K562 (cell line): ENCODE measurements around the gene TMEM255A. TPM values are rescaled to one million over a fixed set of nuclear protein-coding genes. Genes with fewer than 3 reads are reported as not detected.

Experiments used
- ATF7 ChIP-seq: fragments of 450-650 bp; IDR thresholded peaks from 2 replicates; pipeline ENCODE4 v1.7.1; 2014; ENCODE audit warnings: mild to moderate bottlenecking, moderate library complexity
- BCL6 ChIP-seq: fragments of 250-450 bp; sonication (Bioruptor Pico); IDR thresholded peaks from 2 replicates; pipeline ENCODE4 v1.4.0; 2020
- CCNT2 ChIP-seq: IDR thresholded peaks from 2 replicates; pipeline ENCODE4 v1.6.1; 2011; ENCODE audit warnings: borderline replicate concordance, low read depth, mild to moderate bottlenecking, moderate library complexity, mixed read lengths, low read length; ENCODE audit not compliant: insufficient read length; ENCODE audit errors: extremely low read depth
- CREB1 ChIP-seq, 2 experiments: sonication (generic) in 1 of 2; formaldehyde crosslinking in 1 of 2; IDR thresholded peaks; 2 replicates each; pipeline versions ENCODE4 v1.6.1 to v1.8.0; 2012 to 2022; ENCODE audit warnings: inconsistent platforms in 1 of 2, mild to moderate bottlenecking in 1 of 2, missing genetic modification reagents in 1 of 2, moderate library complexity in 1 of 2
- DPF2 ChIP-seq: fragments of 450-650 bp; IDR thresholded peaks from 2 replicates; pipeline ENCODE4 v1.6.1; 2016
- GATA2 ChIP-seq: sonication (generic); formaldehyde crosslinking; IDR thresholded peaks from 2 replicates; pipeline ENCODE4 v1.4.0; 2020; ENCODE audit warnings: mild to moderate bottlenecking, missing genetic modification reagents
- HES1 ChIP-seq: fragments of 450-650 bp; IDR thresholded peaks from 2 replicates; pipeline ENCODE4 v1.6.1; 2016; ENCODE audit warnings: low read depth, mild to moderate bottlenecking, moderate library complexity
- MTA2 ChIP-seq: fragments of 450-650 bp; IDR thresholded peaks from 2 replicates; pipeline ENCODE4 v1.6.1; 2016; ENCODE audit warnings: low read depth
- MYNN ChIP-seq, 2 experiments: sonication (generic); formaldehyde crosslinking in 1 of 2; IDR thresholded peaks; 2 replicates each; pipeline versions ENCODE4 v1.5.0 to v1.6.1; 2016 to 2020; ENCODE audit warnings: antibody characterized with exemption in 1 of 2, missing genetic modification reagents in 1 of 2
- NKRF ChIP-seq: fragments of 450-650 bp; IDR thresholded peaks from 2 replicates; pipeline ENCODE4 v1.6.1; 2016; ENCODE audit warnings: borderline replicate concordance
- NR2C2 ChIP-seq, 2 experiments: fragments of 200-800 bp in 1 of 2; sonication (Bioruptor generic) in 1 of 2; sonication (generic) in 1 of 2; formaldehyde crosslinking in 1 of 2; IDR thresholded peaks; 2 replicates each; pipeline versions ENCODE4 v1.6.1 to v1.8.0; 2016 to 2022; ENCODE audit warnings: mild to moderate bottlenecking in 1 of 2, missing compliant biosample characterization in 1 of 2, missing genetic modification characterization in 1 of 2, missing genetic modification reagents in 1 of 2
- PBX2 ChIP-seq, 2 experiments: IDR thresholded peaks in 1 of 2; conservative IDR thresholded peaks in 1 of 2; 2 replicates each; pipeline ENCODE4 v1.6.1; 2016; ENCODE audit warnings: low read depth in 2 of 2, mild to moderate bottlenecking in 1 of 2, missing compliant biosample characterization in 1 of 2, missing genetic modification characterization in 1 of 2, moderate library complexity in 1 of 2
- PHB2 ChIP-seq: fragments of 450-650 bp; IDR thresholded peaks from 2 replicates; pipeline ENCODE4 v1.6.1; 2017; ENCODE audit warnings: low read depth
- RFX7 ChIP-seq: fragments of 250-450 bp; sonication (Bioruptor Pico); IDR thresholded peaks from 2 replicates; pipeline ENCODE4 v1.5.1; 2021; ENCODE audit warnings: mild to moderate bottlenecking
- SOX6 ChIP-seq: fragments of 450-650 bp; IDR thresholded peaks from 2 replicates; pipeline ENCODE4 v1.6.1; 2014; ENCODE audit warnings: mild to moderate bottlenecking
- VEZF1 ChIP-seq: fragments of 200-800 bp; sonication (Bioruptor generic); IDR thresholded peaks from 2 replicates; pipeline ENCODE4 v1.6.1; 2017; ENCODE audit warnings: missing genetic modification characterization, missing compliant biosample characterization
- ZBTB43 ChIP-seq: sonication (generic); formaldehyde crosslinking; IDR thresholded peaks from 2 replicates; pipeline ENCODE4 v1.8.0; 2023; ENCODE audit warnings: mild to moderate bottlenecking, missing genetic modification reagents
- ZFP36 ChIP-seq: fragments of 150-350 bp; IDR thresholded peaks from 2 replicates; pipeline ENCODE4 v1.6.1; 2018; ENCODE audit warnings: low read length, low read depth; ENCODE audit not compliant: partially characterized antibody
- ZNF124 ChIP-seq: sonication (generic); formaldehyde crosslinking; IDR thresholded peaks from 2 replicates; pipeline ENCODE4 v1.8.1; 2022; ENCODE audit warnings: missing genetic modification reagents
- ZNF764 ChIP-seq: fragments of 250-450 bp; sonication (Bioruptor Pico); IDR thresholded peaks from 2 replicates; pipeline ENCODE4 v1.4.0; 2020; ENCODE audit warnings: low read depth, mild to moderate bottlenecking, moderate library complexity
- polyA plus RNA-seq, 8 experiments: library from polyadenylated mRNA; depleted of rRNA in 4 of 8; stranded (reverse) in 5 of 8; unstranded in 3 of 8; fragments of >200 nt; fragmentation: Nextera tagmentation in 2 of 8; fragmentation: Illumina TruSeq in 1 of 8; extraction: Ambion mirVana in 2 of 8; extraction: Trizol in 1 of 8; gene quantifications; 2 replicates each; pipeline versions ENCODE4 v1.2.1 to v1.2.3, GENCODE V29; 2011 to 2014; ENCODE audit warnings: inconsistent platforms in 1 of 8, missing spikeins in 1 of 8
- total RNA-seq, 7 experiments: library from RNA; depleted of rRNA in 6 of 7; stranded (reverse); fragments of >200 nt in 6 of 7; fragmentation: Illumina TruSeq in 2 of 7; extraction: Trizol in 2 of 7; gene quantifications; 2 replicates each; pipeline versions ENCODE4 v1.2.1 to v1.2.3, GENCODE V29; 2011 to 2021; ENCODE audit warnings: low replicate concordance in 1 of 7

TMEM255A gene
- total and polyA plus RNA-seq, 9 of the 15 experiments (the other 6 are each of a cell fraction or from before 2014, with no cell fraction given), result 0.01 TPM; not detected in 8

- no peak for TF ChIP-seq ZBTB43 (CRISPR knock-in tag)
- 0 out of 2 replicates have a peak, but pooled peaks have one; percentile 16 for TF ChIP-seq CREB1 (IDR thresholded peaks at IDR 0.05)
- TF ChIP-seq CREB1 (CRISPR knock-in tag; IDR thresholded peaks at IDR 0.05), result no peak
- no peak for TF ChIP-seq MYNN (IDR thresholded peaks at IDR 0.05)
- TF ChIP-seq MYNN (CRISPR knock-in tag; IDR thresholded peaks at IDR 0.05), result no peak
- TF ChIP-seq SOX6, result peak; percentile 93
- peak; percentile 85 for TF ChIP-seq CCNT2
- TF ChIP-seq VEZF1 (CRISPR knock-in tag), result peak; percentile 27; the same call in 1 of the 2 replicates
- TF ChIP-seq ZFP36, result no peak
- peak; percentile 77; the same call in 1 of the 2 replicates for TF ChIP-seq PHB2
- peak; percentile 96 for TF ChIP-seq MTA2
- no peak for TF ChIP-seq NKRF
- TF ChIP-seq BCL6 (CRISPR knock-in tag), result peak; percentile 33; the same call in 1 of the 2 replicates
- TF ChIP-seq ATF7, result peak; percentile 60; the same call in 1 of the 2 replicates
- TF ChIP-seq HES1, result peak; percentile 87
- TF ChIP-seq GATA2 (CRISPR knock-in tag), result peak; percentile 80
- TF ChIP-seq ZNF124 (CRISPR knock-in tag), result no peak
- no peak for TF ChIP-seq RFX7 (CRISPR knock-in tag)
- peak; percentile 85 for TF ChIP-seq DPF2
- TF ChIP-seq NR2C2 (CRISPR knock-in tag; IDR thresholded peaks at IDR 0.05), result no peak
- TF ChIP-seq NR2C2 (tag; IDR thresholded peaks at IDR 0.05), result 0 out of 2 replicates have a peak, but pooled peaks have one; percentile 26
- TF ChIP-seq PBX2 (CRISPR knock-in tag; IDR thresholded peaks at IDR 0.05; ENCODE audit: low read depth), result no peak
- peak; percentile 84 for TF ChIP-seq PBX2 (tag; conservative IDR thresholded peaks at IDR 0.05; ENCODE audit: low read depth)
- TF ChIP-seq ZNF764 (CRISPR knock-in tag), result no peak
These were observed 23.3 kb upstream of the TMEM255A start (continued) for GRCh38 chrX:120334603-120335002.
